ENCODE measurements around the gene SLC49A3.

SLC49A3 gene

GRCh38 chr4:656436-657337, 32.3 kb downstream of the SLC49A3 start:
- Histone ChIP-seq H3K9me2 (replicated peaks; ENCODE audit: low read depth, low read length) (no peaks in the 10 kb centered on the region), H2AFZ (ENCODE audit: low read length) (no peak overlapping the region), H3K79me2 (ENCODE audit: insufficient read depth, low read length) (no peaks in the 10 kb centered on the region), H3K27me3 (ENCODE audit: insufficient read depth, low read length, poor library complexity, severe bottlenecking) (no peaks in the 10 kb centered on the region), H3K4me3 (ENCODE audit: low read length, poor library complexity, severe bottlenecking) (no peak overlapping the region), H3K4me1 (ENCODE audit: insufficient read depth, low read length, poor library complexity, severe bottlenecking) (no peaks in the 10 kb centered on the region), H3F3A (ENCODE audit: low read depth) (no peaks in the 10 kb centered on the region), H3K9me3 (ENCODE audit: insufficient read depth, low read depth, low read length) (peaks cover 6% of the 10 kb centered on the region; the same call in 1 of the 2 replicates), H3K36me3 (ENCODE audit: insufficient read depth, low read length) (no peaks in the 10 kb centered on the region), H3K4me2 (ENCODE audit: low read depth, low read length, poor library complexity, severe bottlenecking) (no peak overlapping the region), H4K20me1 (ENCODE audit: insufficient read depth, low read length, poor library complexity, severe bottlenecking) (no peaks in the 10 kb centered on the region), H3K9ac (ENCODE audit: low read depth, low read length, poor library complexity, severe bottlenecking) (no peak overlapping the region)
- TF ChIP-seq CTCF (conservative IDR thresholded peaks at IDR 0.05; ENCODE audit: low read length) (no peak), EZH2phosphoT487 (IDR thresholded peaks at IDR 0.05; ENCODE audit: borderline replicate concordance) (no peak)

- Histone ChIP-seq H3K79me2 (ENCODE audit: insufficient read depth, low read length) (no peaks in the 10 kb centered on the region), H3K9ac (ENCODE audit: low read depth, low read length, poor library complexity, severe bottlenecking) (no peak overlapping the region), H3K4me3 (ENCODE audit: low read length, poor library complexity, severe bottlenecking) (no peak overlapping the region), H3K9me2 (replicated peaks; ENCODE audit: low read depth, low read length) (no peaks in the 10 kb centered on the region), H4K20me1 (ENCODE audit: insufficient read depth, low read length, poor library complexity, severe bottlenecking) (no peaks in the 10 kb centered on the region), H3K36me3 (ENCODE audit: insufficient read depth, low read length) (no peaks in the 10 kb centered on the region), H3K4me1 (ENCODE audit: insufficient read depth, low read length, poor library complexity, severe bottlenecking) (no peaks in the 10 kb centered on the region), H2AFZ (ENCODE audit: low read length) (no peak overlapping the region), H3K4me2 (ENCODE audit: low read depth, low read length, poor library complexity, severe bottlenecking) (no peak overlapping the region), H3K27me3 (ENCODE audit: insufficient read depth, low read length, poor library complexity, severe bottlenecking) (no peaks in the 10 kb centered on the region), H3K9me3 (ENCODE audit: insufficient read depth, low read depth, low read length) (peaks cover 6% of the 10 kb centered on the region; the same call in 1 of the 2 replicates), H3F3A (ENCODE audit: low read depth) (no peaks in the 10 kb centered on the region)
- TF ChIP-seq CTCF (conservative IDR thresholded peaks at IDR 0.05; ENCODE audit: low read length), result no peak
Observed at GRCh38 chr4:655464-656151, 33.3 kb downstream of the SLC49A3 start.

GRCh38 chr4:654871-655463, 34.0 kb downstream of the SLC49A3 start:
- TF ChIP-seq CTCF (conservative IDR thresholded peaks at IDR 0.05; ENCODE audit: low read length), result no peak
- TF ChIP-seq EZH2phosphoT487 (IDR thresholded peaks at IDR 0.05; ENCODE audit: borderline replicate concordance), result no peak
- Histone ChIP-seq H3K9ac (ENCODE audit: low read depth, low read length, poor library complexity, severe bottlenecking) (no peak overlapping the region), H3K9me3 (ENCODE audit: insufficient read depth, low read depth, low read length) (peaks cover 8% of the 10 kb centered on the region; the same call in 1 of the 2 replicates), H3K9me2 (replicated peaks; ENCODE audit: low read depth, low read length) (no peaks in the 10 kb centered on the region), H3F3A (ENCODE audit: low read depth) (no peaks in the 10 kb centered on the region), H4K20me1 (ENCODE audit: insufficient read depth, low read length, poor library complexity, severe bottlenecking) (no peaks in the 10 kb centered on the region), H3K79me2 (ENCODE audit: insufficient read depth, low read length) (no peaks in the 10 kb centered on the region), H3K4me2 (ENCODE audit: low read depth, low read length, poor library complexity, severe bottlenecking) (no peak overlapping the region), H3K27me3 (ENCODE audit: insufficient read depth, low read length, poor library complexity, severe bottlenecking) (no peaks in the 10 kb centered on the region), H3K36me3 (ENCODE audit: insufficient read depth, low read length) (no peaks in the 10 kb centered on the region), H3K4me1 (ENCODE audit: insufficient read depth, low read length, poor library complexity, severe bottlenecking) (no peaks in the 10 kb centered on the region), H2AFZ (ENCODE audit: low read length) (no peak overlapping the region), H3K4me3 (ENCODE audit: low read length, poor library complexity, severe bottlenecking) (no peak overlapping the region)
